CD4-positive, alpha-beta memory T cell (primary cell): ENCODE measurements around the gene NUP210. TPM values are rescaled to one million over a fixed set of nuclear protein-coding genes. Genes with fewer than 3 reads are reported as not detected.
"Not testable (repeated sequence)": the region's sequence is repeated elsewhere in the genome, so short reads cannot be mapped to it uniquely, and the experiment has no call there.

Source experiments
- CTCF ChIA-PET: fragments of 350-600 bp; sonication (Branson Sonifier 250); formaldehyde crosslinking; loops from one replicate; lab custom pipeline; 2021; ENCODE audit warnings: inconsistent platforms; ENCODE audit not compliant: partially characterized antibody; lab: Charles Lee
- POLR2A ChIA-PET: fragments of 350-600 bp; sonication (Branson Sonifier 250); formaldehyde crosslinking; loops from one replicate; lab custom pipeline; 2021; ENCODE audit not compliant: partially characterized antibody; lab: Charles Lee
- DNase-seq, 5 donors: peaks; one replicate each; pipeline versions ENCODE4 v3.0.0 to v3.0.0-alpha.2; 2020 to 2022; ENCODE audit warnings: mixed read lengths in 1 of 5
- H3K27ac ChIP-seq: one replicate; pipeline ENCODE4 v1.7.0; 2013; ENCODE audit warnings: low read depth, low read length
- H3K27me3 ChIP-seq: 2 replicates; pipeline ENCODE4 v1.7.0; 2013; ENCODE audit warnings: mild to moderate bottlenecking, low read length, moderate library complexity; ENCODE audit not compliant: insufficient read depth
- H3K36me3 ChIP-seq: 2 replicates; pipeline ENCODE4 v1.7.0; 2013; ENCODE audit warnings: mild to moderate bottlenecking, low read length, moderate library complexity; ENCODE audit not compliant: insufficient read depth
- H3K4me1 ChIP-seq: 2 replicates; pipeline ENCODE4 v1.7.0; 2013; ENCODE audit warnings: mild to moderate bottlenecking, low read length, moderate library complexity; ENCODE audit not compliant: insufficient read depth
- H3K4me3 ChIP-seq, 2 donors: one replicate each; pipeline ENCODE4 v1.7.0; 2013; ENCODE audit warnings: low read length in 2 of 2, mild to moderate bottlenecking in 1 of 2
- H3K9me3 ChIP-seq, 2 donors: one replicate each; pipeline ENCODE4 v1.7.0; 2013; ENCODE audit warnings: low read length in 2 of 2, control low read depth in 1 of 2; ENCODE audit not compliant: control insufficient read depth in 1 of 2
- H3K27ac Mint-ChIP-seq, 7 donors: one replicate each; pipeline ENCODE4 v1.8.0; 2020 to 2021; ENCODE audit warnings: mixed read lengths in 7 of 7, mild to moderate bottlenecking in 6 of 7, inconsistent platforms in 3 of 7, moderate library complexity in 3 of 7
- H3K27me3 Mint-ChIP-seq, 2 donors: one replicate each; pipeline ENCODE4 v1.8.0; 2020 to 2021; ENCODE audit warnings: mixed read lengths in 2 of 2
- H3K36me3 Mint-ChIP-seq, 2 donors: one replicate each; pipeline ENCODE4 v1.8.0; 2020 to 2021; ENCODE audit warnings: mixed read lengths in 2 of 2, inconsistent platforms in 1 of 2, mild to moderate bottlenecking in 1 of 2
- H3K4me1 Mint-ChIP-seq, 4 donors: one replicate each; pipeline ENCODE4 v1.8.0; 2020 to 2021; ENCODE audit warnings: mixed read lengths in 4 of 4, mild to moderate bottlenecking in 1 of 4
- H3K4me3 Mint-ChIP-seq, 8 donors: one replicate each; pipeline ENCODE4 v1.8.0; 2020 to 2021; ENCODE audit warnings: mixed read lengths in 8 of 8, mild to moderate bottlenecking in 7 of 8, moderate library complexity in 6 of 8, inconsistent platforms in 3 of 8
- H3K9me3 Mint-ChIP-seq, 8 donors: one replicate each; pipeline ENCODE4 v1.8.0; 2020 to 2021; ENCODE audit warnings: mixed read lengths in 8 of 8, mild to moderate bottlenecking in 5 of 8, inconsistent platforms in 3 of 8, moderate library complexity in 1 of 8
- intact Hi-C: fragments of 100-400 bp; cut with micrococcal nuclease; formaldehyde crosslinking; loops from one replicate; pipeline ENCODE4 v1.15.1; 2023
- polyA plus RNA-seq, 2 donors: library from polyadenylated mRNA; unstranded; fragments of 300-500 nt; fragmentation: Illumina TruSeq; gene quantifications; one replicate each; pipeline ENCODE4 v1.2.3, GENCODE V29; 2021
- total RNA-seq, 2 experiments: library from RNA; stranded (reverse); gene quantifications; one replicate each; pipeline ENCODE4 v1.2.3, GENCODE V29; 2021

The NUP210 gene
- total and polyA plus RNA-seq, 4 experiments from 2014 or later, result 20.5 to 149 (median 110) TPM

- intact Hi-C loops, result loop anchor here (5.0 kb wide), 1 partner anchor 42 kb away; no protein-coding TSS in a partner anchor
- no peak overlapping the region for H3K27ac Mint-ChIP-seq
- no peak for DNase-seq
Measured at GRCh38 chr3:13389378-13389777, 30.7 kb downstream of the NUP210 start.

GRCh38 chr3:13388816-13389215 is 31.3 kb downstream of the NUP210 start:
- no peaks in the 10 kb centered on the region for H3K9me3 Mint-ChIP-seq
- Histone ChIP-seq H3K4me1 (peaks cover 8% of the 10 kb centered on the region), H3K27ac (no peak overlapping the region), H3K36me3 (peaks cover 89% of the 10 kb centered on the region), H3K4me3 (no peak overlapping the region), H3K27me3 (no peaks in the 10 kb centered on the region), H3K9me3 (no peaks in the 10 kb centered on the region)
- DNase-seq, result no peak
- peaks cover 50 to 98% of the 10 kb centered on the region in 2 donors for H3K36me3 Mint-ChIP-seq
- CTCF ChIA-PET, result interaction anchor here (1.2 to 6.3 kb wide), 4 partner anchors 10 to 297 kb away, joined by 3 to 118 read pairs (median 18); no protein-coding TSS in a partner anchor
- H3K4me1 Mint-ChIP-seq, result peaks cover 13 to 41% (median 20%) of the 10 kb centered on the region in 4 donors
- intact Hi-C loops, result loop anchor here (5.0 kb wide), 1 partner anchor 42 kb away; no protein-coding TSS in a partner anchor
- POLR2A ChIA-PET, result no interaction called here
- H3K27ac Mint-ChIP-seq, result peak overlapping the region in 1 of 7 donors; percentile 18
- H3K4me3 Mint-ChIP-seq, result no peak overlapping the region
- no peaks in the 10 kb centered on the region for H3K27me3 Mint-ChIP-seq

More at GRCh38 chr3:13389378-13389777, 30.7 kb downstream of the NUP210 start:
- H3K4me3 ChIP-seq, result no peak overlapping the region
- Mint-ChIP-seq H3K4me1 (peaks cover 13 to 41% (median 20%) of the 10 kb centered on the region in 4 donors), H3K4me3 (no peak overlapping the region), H3K9me3 (no peaks in the 10 kb centered on the region), H3K27me3 (no peaks in the 10 kb centered on the region), H3K36me3 (peaks cover 51 to 97% of the 10 kb centered on the region in 2 donors)
- peaks cover 90% of the 10 kb centered on the region for H3K36me3 ChIP-seq
- CTCF ChIA-PET, result interaction anchor here (1.2 to 6.3 kb wide), 4 partner anchors 10 to 297 kb away, joined by 3 to 118 read pairs (median 18); no protein-coding TSS in a partner anchor
- peaks cover 8% of the 10 kb centered on the region for H3K4me1 ChIP-seq
- H3K27ac ChIP-seq, result no peak overlapping the region
- H3K9me3 ChIP-seq, result no peaks in the 10 kb centered on the region
- POLR2A ChIA-PET, result interaction anchor here (1.1 kb wide), 1 partner anchor 8 kb away, joined by 3 read pairs; no protein-coding TSS in a partner anchor
- no peaks in the 10 kb centered on the region for H3K27me3 ChIP-seq

- Histone ChIP-seq H3K36me3 (peaks cover 89% of the 10 kb centered on the region), H3K4me3 (no peak overlapping the region), H3K27me3 (no peaks in the 10 kb centered on the region), H3K9me3 (no peaks in the 10 kb centered on the region), H3K27ac (no peak overlapping the region), H3K4me1 (peaks cover 8% of the 10 kb centered on the region)
- Mint-ChIP-seq H3K27me3 (no peaks in the 10 kb centered on the region), H3K4me3 (peak overlapping the region in 2 of 8 donors; percentile 5 to 29), H3K27ac (peak overlapping the region in 6 of 7 donors; percentile 1 to 78 (median 64)), H3K36me3 (peaks cover 47 to 91% of the 10 kb centered on the region in 2 donors), H3K4me1 (peaks cover 11 to 27% (median 16%) of the 10 kb centered on the region in 4 donors), H3K9me3 (no peaks in the 10 kb centered on the region)
- ChIA-PET POLR2A (no interaction called here), CTCF (no interaction called here)
- no peak for DNase-seq
- intact Hi-C loops, result loop anchor here (5.0 kb wide), 1 partner anchor 38 kb away; no protein-coding TSS in a partner anchor
Measured at GRCh38 chr3:13385373-13385965, 34.7 kb downstream of the NUP210 start.

- Mint-ChIP-seq H3K27me3 (no peaks in the 10 kb centered on the region), H3K4me1 (peaks cover 4 to 11% (median 9%) of the 10 kb centered on the region in 4 donors), H3K9me3 (no peaks in the 10 kb centered on the region), H3K36me3 (peaks cover 45 to 87% of the 10 kb centered on the region in 2 donors), H3K4me3 (no peak overlapping the region), H3K27ac (no peak overlapping the region)
- Histone ChIP-seq H3K27me3 (no peaks in the 10 kb centered on the region), H3K4me1 (peaks cover 2% of the 10 kb centered on the region), H3K4me3 (no peak overlapping the region), H3K9me3 (no peaks in the 10 kb centered on the region), H3K27ac (no peak overlapping the region), H3K36me3 (peaks cover 86% of the 10 kb centered on the region)
- intact Hi-C loops, result loop anchor here (5.0 kb wide), 1 partner anchor 36 kb away; no protein-coding TSS in a partner anchor
- ChIA-PET CTCF (no interaction called here), POLR2A (interaction anchor here (0.9 to 1.9 kb wide), 2 partner anchors 33 to 71 kb away, joined by 3 to 5 read pairs; no protein-coding TSS in a partner anchor)
- DNase-seq, result no peak
Measured at GRCh38 chr3:13380971-13381370, 39.2 kb downstream of the NUP210 start.

- Mint-ChIP-seq H3K9me3 (no peaks in the 10 kb centered on the region), H3K36me3 (peaks cover 35 to 78% of the 10 kb centered on the region in 2 donors), H3K4me3 (no peak overlapping the region), H3K27me3 (no peaks in the 10 kb centered on the region), H3K27ac (peak overlapping the region in 1 of 7 donors; percentile 54), H3K4me1 (peaks cover 0 to 7% (median 3%) of the 10 kb centered on the region in 4 donors)
- Histone ChIP-seq H3K36me3 (peaks cover 87% of the 10 kb centered on the region), H3K27me3 (no peaks in the 10 kb centered on the region), H3K4me1 (no peaks in the 10 kb centered on the region), H3K27ac (no peak overlapping the region), H3K4me3 (no peak overlapping the region), H3K9me3 (no peaks in the 10 kb centered on the region)
- DNase-seq, result no peak
- ChIA-PET POLR2A (interaction anchor here (0.9 to 1.9 kb wide), 2 partner anchors 36 to 73 kb away, joined by 3 to 5 read pairs; no protein-coding TSS in a partner anchor), CTCF (interaction anchor here (1.1 to 1.4 kb wide), 2 partner anchors 10 to 13 kb away, joined by 3 to 4 read pairs; no protein-coding TSS in a partner anchor)
- intact Hi-C loops, result no loop called here
Measured at GRCh38 chr3:13379201-13379830, 40.8 kb downstream of the NUP210 start.

- H3K4me1 Mint-ChIP-seq, result peaks cover 0 to 7% (median 3%) of the 10 kb centered on the region in 4 donors
- no peaks in the 10 kb centered on the region for H3K4me1 ChIP-seq
- no peak for DNase-seq
Measured at GRCh38 chr3:13378155-13378554, 42.0 kb downstream of the NUP210 start.

GRCh38 chr3:13377741-13378140 is 42.4 kb downstream of the NUP210 start:
- H3K36me3 ChIP-seq, result peaks cover 94% of the 10 kb centered on the region
- DNase-seq, H3K27ac ChIP-seq, POLR2A ChIA-PET, H3K4me1 ChIP-seq, H3K27me3 Mint-ChIP-seq, H3K4me3 ChIP-seq, H3K4me1 Mint-ChIP-seq, H3K27me3 ChIP-seq, intact Hi-C loops, H3K9me3 ChIP-seq, H3K9me3 Mint-ChIP-seq, CTCF ChIA-PET, H3K4me3 Mint-ChIP-seq: not testable (repeated sequence)
- Mint-ChIP-seq H3K36me3 (peaks cover 35 to 66% of the 10 kb centered on the region in 2 donors), H3K27ac (peak overlapping the region in 3 of 7 donors; percentile 57 to 91 (median 86))

More at GRCh38 chr3:13378155-13378554, 42.0 kb downstream of the NUP210 start:
- ChIA-PET CTCF (interaction anchor here (1.4 kb wide), 1 partner anchor 12 kb away, joined by 4 read pairs; no protein-coding TSS in a partner anchor), POLR2A (no interaction called here)
- Mint-ChIP-seq H3K36me3 (peaks cover 35 to 70% of the 10 kb centered on the region in 2 donors), H3K27ac (peak overlapping the region in 5 of 7 donors; percentile 57 to 91 (median 79)), H3K27me3 (no peaks in the 10 kb centered on the region), H3K9me3 (no peaks in the 10 kb centered on the region), H3K4me3 (no peak overlapping the region)
- Histone ChIP-seq H3K27me3 (no peaks in the 10 kb centered on the region), H3K36me3 (peaks cover 94% of the 10 kb centered on the region), H3K27ac (no peak overlapping the region), H3K9me3 (no peaks in the 10 kb centered on the region), H3K4me3 (no peak overlapping the region)
- intact Hi-C loops, result no loop called here
